ENCODE measurements around the gene HMGXB3.
"Not testable (repeated sequence)": the region's sequence is repeated elsewhere in the genome, so short reads cannot be mapped to it uniquely, and the experiment has no call there.

Gene HMGXB3

GRCh38 chr5:150021491-150022157 is 21.1 kb downstream of the HMGXB3 start:
- DNase-seq: no peak

GRCh38 chr5:150022158-150022531 is 21.6 kb downstream of the HMGXB3 start:
- no peak for DNase-seq

GRCh38 chr5:150022681-150023080 is 22.1 kb downstream of the HMGXB3 start:
- no peak for DNase-seq

- DNase-seq: no peak
Observed at GRCh38 chr5:150023136-150023535, 22.6 kb downstream of the HMGXB3 start.

- DNase-seq: no peak
Observed at GRCh38 chr5:150024346-150024984, 23.9 kb downstream of the HMGXB3 start.

GRCh38 chr5:150026682-150027172 is 26.2 kb downstream of the HMGXB3 start:
- no peak for DNase-seq

- DNase-seq: not testable (repeated sequence)
Observed at GRCh38 chr5:150028047-150028446, 27.5 kb downstream of the HMGXB3 start.

GRCh38 chr5:150033334-150033733 is 32.8 kb downstream of the HMGXB3 start:
- no peak for DNase-seq

GRCh38 chr5:150034662-150035061 is 34.1 kb downstream of the HMGXB3 start:
- DNase-seq: no peak

GRCh38 chr5:150035139-150035895 is 34.8 kb downstream of the HMGXB3 start:
- DNase-seq: no peak

- no peak for DNase-seq
Observed at GRCh38 chr5:150036513-150036912, 36.0 kb downstream of the HMGXB3 start.

- DNase-seq: no peak
Observed at GRCh38 chr5:150038547-150038946, 38.0 kb downstream of the HMGXB3 start.

GRCh38 chr5:150042459-150042858 is 41.9 kb downstream of the HMGXB3 start:
- DNase-seq: no peak

GRCh38 chr5:150043657-150044328 is 43.3 kb downstream of the HMGXB3 start:
- DNase-seq: no peak

GRCh38 chr5:150044329-150044681 is 43.8 kb downstream of the HMGXB3 start:
- no peak for DNase-seq

- no peak for DNase-seq
Observed at GRCh38 chr5:150044712-150045111, 44.2 kb downstream of the HMGXB3 start.

GRCh38 chr5:150045549-150045948 is 45.0 kb downstream of the HMGXB3 start:
- DNase-seq: no peak

GRCh38 chr5:150046031-150046430 is 45.5 kb downstream of the HMGXB3 start:
- no peak for DNase-seq

GRCh38 chr5:150050172-150050811 is 49.8 kb downstream of the HMGXB3 start:
- not testable (repeated sequence) for DNase-seq

GRCh38 chr5:150051657-150052195 is 51.2 kb downstream of the HMGXB3 start:
- no peak for DNase-seq

- DNase-seq: no peak
Observed at GRCh38 chr5:150052226-150052955, 51.9 kb downstream of the HMGXB3 start.
